H9 (cell line): ENCODE data around the gene C11orf86. TPM values are rescaled to one million over a fixed set of nuclear protein-coding genes. Genes with fewer than 3 reads are reported as not detected.
"Not testable (repeated sequence)": the region's sequence is repeated elsewhere in the genome, so short reads cannot be mapped to it uniquely, and the experiment has no call there.

Experiments
- DNase-seq: peaks from one replicate; pipeline ENCODE4 v3.0.0-alpha.2; 2017
- H2AFZ ChIP-seq: one replicate; pipeline ENCODE4 v1.6.1; 2013; ENCODE audit warnings: mild to moderate bottlenecking, low read length, control low read depth, moderate library complexity
- H2AK5ac ChIP-seq: 2 replicates; pipeline ENCODE4 v1.6.1; 2013; ENCODE audit warnings: low read length, control low read depth, mixed read lengths; ENCODE audit not compliant: insufficient read length
- H2BK120ac ChIP-seq: one replicate; pipeline ENCODE4 v1.6.1; 2013; ENCODE audit warnings: low read depth, mild to moderate bottlenecking, low read length, control low read depth, inconsistent platforms; ENCODE audit not compliant: poor library complexity, severe bottlenecking
- H2BK12ac ChIP-seq: 2 replicates; pipeline ENCODE4 v1.6.1; 2013; ENCODE audit warnings: low read length, control low read depth, mixed read lengths, low read depth; ENCODE audit not compliant: insufficient read length
- H2BK15ac ChIP-seq: 2 replicates; pipeline ENCODE4 v1.6.1; 2013; ENCODE audit warnings: low read depth, low read length, control low read depth
- H2BK20ac ChIP-seq: one replicate; pipeline ENCODE4 v1.6.1; 2013; ENCODE audit warnings: low read depth, mild to moderate bottlenecking, low read length, control low read depth, inconsistent platforms; ENCODE audit not compliant: poor library complexity, severe bottlenecking
- H2BK5ac ChIP-seq: 2 replicates; pipeline ENCODE4 v1.6.1; 2013; ENCODE audit warnings: low read length, control low read depth, mixed read lengths; ENCODE audit not compliant: insufficient read length
- H3K14ac ChIP-seq: 2 replicates; pipeline ENCODE4 v1.6.1; 2013; ENCODE audit warnings: low read length, control low read depth; ENCODE audit not compliant: insufficient read depth
- H3K18ac ChIP-seq: 2 replicates; pipeline ENCODE4 v1.6.1; 2013; ENCODE audit warnings: low read depth, mild to moderate bottlenecking, mixed read lengths, low read length, control low read depth; ENCODE audit not compliant: insufficient read length
- H3K23ac ChIP-seq: 2 replicates; pipeline ENCODE4 v1.6.1; 2013; ENCODE audit warnings: low read length, control low read depth, mixed read lengths, low read depth; ENCODE audit not compliant: insufficient read length
- H3K23me2 ChIP-seq: 2 replicates; pipeline ENCODE4 v1.6.1; 2013; ENCODE audit warnings: low read depth, mild to moderate bottlenecking, mixed read lengths, low read length, control low read depth; ENCODE audit not compliant: insufficient read length, poor library complexity, severe bottlenecking
- H3K27ac ChIP-seq: 2 replicates; pipeline ENCODE4 v1.5.1; 2013; ENCODE audit warnings: low read length, control low read depth, mixed read lengths, low read depth; ENCODE audit not compliant: insufficient read length
- H3K27me3 ChIP-seq: 2 replicates; pipeline ENCODE4 v1.6.1; 2013; ENCODE audit warnings: low read length, control low read depth, inconsistent platforms; ENCODE audit not compliant: insufficient read depth
- H3K4ac ChIP-seq: 2 replicates; pipeline ENCODE4 v1.6.1; 2013; ENCODE audit warnings: low read depth, mild to moderate bottlenecking, control low read depth, inconsistent platforms, low read length, moderate library complexity
- H3K4me1 ChIP-seq: 2 replicates; pipeline ENCODE4 v1.6.1; 2013; ENCODE audit warnings: low read length, control low read depth, inconsistent platforms; ENCODE audit not compliant: insufficient read depth
- H3K4me2 ChIP-seq: 2 replicates; pipeline ENCODE4 v1.6.1; 2013; ENCODE audit warnings: low read length, control low read depth, mixed read lengths; ENCODE audit not compliant: insufficient read length, insufficient read depth
- H3K56ac ChIP-seq: 2 replicates; pipeline ENCODE4 v1.6.1; 2013; ENCODE audit warnings: low read depth, mild to moderate bottlenecking, mixed read lengths, low read length, control low read depth; ENCODE audit not compliant: insufficient read length
- H3K79me1 ChIP-seq: 2 replicates; pipeline ENCODE4 v1.6.1; 2013; ENCODE audit warnings: low read depth, mild to moderate bottlenecking, moderate library complexity, low read length, control low read depth, inconsistent platforms; ENCODE audit not compliant: insufficient read depth, poor library complexity, severe bottlenecking
- H3K79me2 ChIP-seq: 2 replicates; pipeline ENCODE4 v1.6.1; 2013; ENCODE audit warnings: low read length, control low read depth, inconsistent platforms; ENCODE audit not compliant: insufficient read depth
- H3K9ac ChIP-seq: 2 replicates; pipeline ENCODE4 v1.6.1; 2013; ENCODE audit warnings: low read length, control low read depth, mixed read lengths; ENCODE audit not compliant: insufficient read length; ENCODE audit errors: extremely low read depth
- H3K9me3 ChIP-seq: one replicate; pipeline ENCODE4 v1.6.1; 2013; ENCODE audit warnings: low read depth, low read length, inconsistent platforms; ENCODE audit not compliant: control insufficient read depth
- H3T11ph ChIP-seq: one replicate; pipeline ENCODE4 v1.6.1; 2013; ENCODE audit warnings: mild to moderate bottlenecking, low read length, control low read depth, inconsistent platforms
- H4K20me1 ChIP-seq: one replicate; pipeline ENCODE4 v1.6.1; 2013; ENCODE audit not compliant: control insufficient read depth, insufficient read length, insufficient read depth
- H4K5ac ChIP-seq: 2 replicates; pipeline ENCODE4 v1.6.1; 2013; ENCODE audit warnings: low read depth, mild to moderate bottlenecking, mixed read lengths, low read length, control low read depth; ENCODE audit not compliant: insufficient read length
- H4K8ac ChIP-seq: replicated peaks from 2 replicates; pipeline ENCODE4 v1.6.1; 2013; ENCODE audit warnings: low read length, control low read depth, mixed read lengths, low read depth; ENCODE audit not compliant: insufficient read length
- H4K91ac ChIP-seq: 2 replicates; pipeline ENCODE4 v1.6.1; 2013; ENCODE audit warnings: low read depth, mild to moderate bottlenecking, moderate library complexity, mixed read lengths, low read length, control low read depth; ENCODE audit not compliant: insufficient read length
- H3K27ac Mint-ChIP-seq, 3 experiments: 2 replicates in 2 of 3; 3 replicates in 1 of 3; pipeline ENCODE4 v1.8.0; 2020 to 2021; ENCODE audit warnings: mixed read lengths in 3 of 3, mild to moderate bottlenecking in 1 of 3, moderate library complexity in 1 of 3
- H3K27me3 Mint-ChIP-seq: 2 replicates; pipeline ENCODE4 v1.8.0; 2021; ENCODE audit warnings: low read depth, mild to moderate bottlenecking, moderate library complexity, mixed read lengths
- H3K36me3 Mint-ChIP-seq, 3 experiments: 2 replicates in 2 of 3; 3 replicates in 1 of 3; pipeline ENCODE4 v1.8.0; 2020 to 2021; ENCODE audit warnings: low read depth in 3 of 3, mixed read lengths in 3 of 3; ENCODE audit not compliant: insufficient read depth in 1 of 3
- H3K4me1 Mint-ChIP-seq, 2 experiments: 2 replicates each; pipeline ENCODE4 v1.8.0; 2020; ENCODE audit warnings: mixed read lengths in 2 of 2
- H3K4me3 Mint-ChIP-seq, 2 experiments: 2 replicates in 1 of 2; 3 replicates in 1 of 2; pipeline ENCODE4 v1.8.0; 2020 to 2021; ENCODE audit warnings: mild to moderate bottlenecking in 2 of 2, mixed read lengths in 2 of 2, moderate library complexity in 1 of 2
- H3K9me3 Mint-ChIP-seq, 2 experiments: 2 replicates in 1 of 2; 3 replicates in 1 of 2; pipeline ENCODE4 v1.8.0; 2020; ENCODE audit warnings: mild to moderate bottlenecking in 2 of 2, mixed read lengths in 2 of 2, moderate library complexity in 1 of 2
- WGBS: extraction: QIAGEN DNeasy Blood & Tissue Kit; methylation state at CpG from one replicate; pipeline ENCODE4 v1.1.7; 2013; ENCODE audit warnings: missing lambda C conversion rate, low lambda C conversion rate, mixed read lengths; ENCODE audit not compliant: insufficient read length; ENCODE audit errors: extremely low coverage; 5-methylcytosine and 5-hydroxymethylcytosine counted together
- total RNA-seq: library from RNA; stranded (reverse); gene quantifications from 2 replicates; pipeline ENCODE4 v1.2.1, GENCODE V29; 2021
- TF ChIP-seq, protein P1 (sequence below): fragments of 200-600 bp; sonication (generic); conservative IDR thresholded peaks from 3 replicates; pipeline ENCODE4 v1.8.0; 2021; ENCODE audit warnings: antibody characterized with exemption, mild to moderate bottlenecking

Gene C11orf86
- total RNA-seq, 1 experiment from 2014 or later, result not detected

DNA sequence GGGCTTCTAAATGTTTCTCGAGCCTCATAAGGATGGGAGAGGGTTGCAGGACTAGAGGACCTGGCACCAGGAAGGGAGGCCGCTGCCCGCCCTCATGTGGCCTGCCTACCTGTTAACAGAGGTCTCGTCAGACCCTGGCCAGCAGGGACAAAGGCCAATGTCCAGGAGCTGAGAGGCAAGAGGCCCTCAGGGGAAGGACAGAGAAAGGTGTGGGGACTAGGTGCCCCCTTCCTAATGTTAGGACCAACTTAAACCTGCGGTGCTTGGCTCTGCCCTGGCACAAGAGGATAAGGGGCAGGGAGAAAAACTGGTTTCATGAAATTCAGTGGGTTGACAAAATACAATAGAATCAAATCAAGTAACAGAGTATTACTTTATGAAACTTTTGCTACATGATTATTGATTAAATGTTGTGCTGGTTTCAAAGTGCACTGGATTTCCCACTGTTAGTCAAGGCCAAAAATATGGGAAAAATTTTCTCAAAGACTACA lies 27.9 kb downstream of the C11orf86 start:
- H2BK120ac ChIP-seq, result no peak overlapping the region
- peak overlapping the region; percentile 42 for H3K14ac ChIP-seq
- no peak overlapping the region for H2BK20ac ChIP-seq
- H3K9ac ChIP-seq, result no peak overlapping the region
- Mint-ChIP-seq H3K27me3 (no peaks in the 10 kb centered on the region; the same call in none of the 2 replicates), H3K9me3 (no peaks in the 10 kb centered on the region), H3K4me3 (peak overlapping the region; percentile 11 to 48; a peak in 3 of 5 replicates), H3K4me1 (peaks cover 31 to 32% of the 10 kb centered on the region in 2 experiments), H3K36me3 (no peaks in the 10 kb centered on the region), H3K27ac (peak overlapping the region; percentile 46 to 98 (median 96); a peak in 6 of 7 replicates)
- no peak overlapping the region for H3K23ac ChIP-seq
- H3K79me2 ChIP-seq, result no peaks in the 10 kb centered on the region
- no peaks in the 10 kb centered on the region for H4K20me1 ChIP-seq
- H4K91ac ChIP-seq, result no peak overlapping the region
- no peak overlapping the region for H3K56ac ChIP-seq
- no peak overlapping the region for H4K5ac ChIP-seq
- no peak overlapping the region for H4K8ac ChIP-seq
- H2BK12ac ChIP-seq, result no peak overlapping the region
- no peak overlapping the region for H3K4me2 ChIP-seq
- H3K4ac ChIP-seq, result no peak overlapping the region
- TF ChIP-seq, protein P1, sequence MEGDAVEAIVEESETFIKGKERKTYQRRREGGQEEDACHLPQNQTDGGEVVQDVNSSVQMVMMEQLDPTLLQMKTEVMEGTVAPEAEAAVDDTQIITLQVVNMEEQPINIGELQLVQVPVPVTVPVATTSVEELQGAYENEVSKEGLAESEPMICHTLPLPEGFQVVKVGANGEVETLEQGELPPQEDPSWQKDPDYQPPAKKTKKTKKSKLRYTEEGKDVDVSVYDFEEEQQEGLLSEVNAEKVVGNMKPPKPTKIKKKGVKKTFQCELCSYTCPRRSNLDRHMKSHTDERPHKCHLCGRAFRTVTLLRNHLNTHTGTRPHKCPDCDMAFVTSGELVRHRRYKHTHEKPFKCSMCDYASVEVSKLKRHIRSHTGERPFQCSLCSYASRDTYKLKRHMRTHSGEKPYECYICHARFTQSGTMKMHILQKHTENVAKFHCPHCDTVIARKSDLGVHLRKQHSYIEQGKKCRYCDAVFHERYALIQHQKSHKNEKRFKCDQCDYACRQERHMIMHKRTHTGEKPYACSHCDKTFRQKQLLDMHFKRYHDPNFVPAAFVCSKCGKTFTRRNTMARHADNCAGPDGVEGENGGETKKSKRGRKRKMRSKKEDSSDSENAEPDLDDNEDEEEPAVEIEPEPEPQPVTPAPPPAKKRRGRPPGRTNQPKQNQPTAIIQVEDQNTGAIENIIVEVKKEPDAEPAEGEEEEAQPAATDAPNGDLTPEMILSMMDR, result no peak
- no peaks in the 10 kb centered on the region for H3K23me2 ChIP-seq
- H3K4me1 ChIP-seq, result peaks cover 2% of the 10 kb centered on the region; the same call in 1 of the 2 replicates
- H2BK5ac ChIP-seq, result no peak overlapping the region
- no peak overlapping the region for H2BK15ac ChIP-seq
- H3K27ac ChIP-seq, result no peak overlapping the region
- H2AFZ ChIP-seq, result no peak overlapping the region
- DNase-seq, result peak; percentile 50
- H3K27me3 ChIP-seq, result no peaks in the 10 kb centered on the region
- no peaks in the 10 kb centered on the region for H3K79me1 ChIP-seq
- peak overlapping the region; percentile 45 for H3K18ac ChIP-seq
- no peak overlapping the region for H2AK5ac ChIP-seq
- H3K9me3 ChIP-seq, result no peaks in the 10 kb centered on the region
- H3T11ph ChIP-seq, result no peak overlapping the region
- WGBS, result no CpG with 5 or more reads among the region's 5 CpGs

DNA sequence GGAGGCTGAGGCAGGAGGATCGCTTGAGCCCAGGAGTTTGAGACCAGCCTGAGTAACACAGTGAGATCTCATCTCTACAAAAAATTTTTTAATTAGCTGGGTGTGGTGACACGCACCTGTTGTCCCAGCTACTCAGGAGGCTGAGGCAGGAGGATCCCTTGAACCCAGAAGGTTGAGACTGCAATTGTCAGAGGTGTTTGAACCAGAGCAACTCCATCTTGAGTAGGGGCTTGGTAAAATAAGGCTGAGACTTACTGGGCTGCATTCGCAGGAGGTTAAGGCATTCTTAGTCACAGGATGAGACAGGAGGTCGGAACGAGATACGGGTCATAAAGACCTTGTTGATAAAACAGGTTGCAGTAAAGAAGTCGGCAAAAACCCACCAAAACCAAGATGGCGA lies 30.1 kb downstream of the C11orf86 start:
- not testable (repeated sequence) for H2BK5ac ChIP-seq, H3K23ac ChIP-seq, H4K20me1 ChIP-seq, H2AK5ac ChIP-seq, H4K8ac ChIP-seq, H3K18ac ChIP-seq, H3K27me3 Mint-ChIP-seq, H3K9me3 ChIP-seq, H2BK12ac ChIP-seq, H2AFZ ChIP-seq, H3K9me3 Mint-ChIP-seq, DNase-seq, H2BK120ac ChIP-seq, H3K27ac ChIP-seq, H3K9ac ChIP-seq, H3K23me2 ChIP-seq, H3K27me3 ChIP-seq, H4K91ac ChIP-seq, H2BK20ac ChIP-seq, H2BK15ac ChIP-seq, H3T11ph ChIP-seq, H3K36me3 Mint-ChIP-seq, H3K79me2 ChIP-seq, H3K79me1 ChIP-seq, H4K5ac ChIP-seq, H3K4ac ChIP-seq, H3K14ac ChIP-seq, H3K56ac ChIP-seq, H3K4me3 Mint-ChIP-seq, H3K27ac Mint-ChIP-seq, H3K4me2 ChIP-seq, H3K4me1 ChIP-seq
- H3K4me1 Mint-ChIP-seq, result peaks cover 31 to 40% of the 10 kb centered on the region in 2 experiments
- WGBS, result no CpG with 5 or more reads among the region's 8 CpGs
